ENCODE measurements around the gene SLC25A43. TPM values are rescaled to one million over a fixed set of nuclear protein-coding genes. Genes with fewer than 3 reads are reported as not detected.
A peak's percentile ranks its signal among the peaks of the same experiment; 100 is the strongest.
"Not testable (repeated sequence)": the region's sequence is repeated elsewhere in the genome, so short reads cannot be mapped to it uniquely, and the experiment has no call there.

SLC25A43 gene
- polyA plus RNA-seq, 3 donors = 5.9 to 6.3 (median 6.1) TPM

DNA sequence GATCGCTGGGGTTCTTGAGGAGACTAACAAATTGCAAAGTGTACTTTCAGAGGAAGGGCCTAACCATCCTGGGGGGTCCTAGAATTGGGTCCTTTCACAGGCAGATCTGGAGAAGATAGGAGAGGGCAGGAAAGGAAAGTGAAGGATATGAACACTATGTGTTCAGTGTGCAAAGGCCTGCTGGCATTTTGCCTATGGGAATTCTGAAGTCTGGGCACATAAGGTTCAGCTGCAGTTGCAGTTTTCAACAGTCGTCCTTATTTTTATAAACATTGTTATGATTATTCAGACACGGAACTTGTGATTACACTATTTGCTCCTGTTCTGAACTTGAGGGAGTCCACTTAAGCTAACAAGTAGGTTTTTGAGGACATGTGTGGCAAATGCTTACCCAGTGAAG is 67.8 kb downstream of the SLC25A43 start:
- no peak for DNase-seq

DNA sequence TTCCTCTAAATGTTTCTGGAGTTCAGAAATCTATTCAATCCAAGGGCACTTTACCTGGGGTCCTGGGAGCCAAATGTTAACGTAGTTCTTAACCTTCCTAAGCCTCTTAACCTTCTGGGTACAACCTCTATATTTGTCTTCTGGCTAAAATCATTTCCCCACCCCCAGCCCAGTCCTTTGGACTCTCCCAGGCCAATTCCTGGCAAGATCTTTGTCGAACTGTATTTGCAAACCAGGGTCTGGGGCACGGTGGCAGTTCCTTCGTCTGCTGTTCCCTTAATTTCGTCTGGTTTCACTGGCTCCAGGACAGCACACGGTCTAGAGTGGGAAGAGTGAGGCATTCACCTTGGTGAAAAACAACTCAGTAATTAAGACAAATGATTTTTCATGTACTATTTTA is 68.3 kb downstream of the SLC25A43 start:
- DNase-seq = no peak

DNA sequence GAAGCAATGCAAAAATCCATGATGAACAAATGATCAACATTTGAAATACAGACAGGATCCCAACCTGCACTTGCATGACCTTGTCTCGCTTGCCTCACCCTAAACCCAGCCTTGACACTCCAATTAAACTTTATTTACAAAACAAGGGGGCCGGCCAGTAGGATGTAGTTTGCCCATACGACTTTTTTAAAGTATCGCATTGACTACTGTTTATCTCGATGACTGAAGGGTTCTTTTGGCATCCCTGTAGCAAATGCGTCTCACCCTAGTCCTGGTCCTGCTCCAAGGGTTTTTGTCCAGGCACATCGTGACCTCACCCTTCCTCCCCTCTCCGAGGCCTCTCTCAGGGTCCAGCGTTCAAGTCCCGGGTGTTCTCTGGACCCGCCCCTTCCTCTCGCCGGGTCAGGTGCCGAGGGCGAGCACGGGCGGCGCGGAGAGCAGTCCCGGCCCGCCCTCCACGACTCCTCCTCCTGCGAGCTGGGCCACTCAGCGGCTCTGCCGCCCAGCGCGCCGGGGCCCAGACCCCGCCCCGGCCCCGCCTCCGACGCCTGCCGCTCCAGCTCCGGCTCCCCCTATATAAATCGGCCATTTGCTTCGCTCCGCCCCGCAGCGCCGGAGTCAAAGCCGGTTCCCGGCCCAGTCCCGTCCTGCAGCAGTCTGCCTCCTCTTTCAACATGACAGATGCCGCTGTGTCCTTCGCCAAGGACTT is 68.9 kb downstream of the SLC25A43 start, which contains the start of gene SLC25A5:
SLC25A5 (plus strand) TSS at position 603 of the 709 bp plus-strand sequence; CDS start at position 675, 72 bp downstream.
- DNase-seq = peak; percentile 71

DNA sequence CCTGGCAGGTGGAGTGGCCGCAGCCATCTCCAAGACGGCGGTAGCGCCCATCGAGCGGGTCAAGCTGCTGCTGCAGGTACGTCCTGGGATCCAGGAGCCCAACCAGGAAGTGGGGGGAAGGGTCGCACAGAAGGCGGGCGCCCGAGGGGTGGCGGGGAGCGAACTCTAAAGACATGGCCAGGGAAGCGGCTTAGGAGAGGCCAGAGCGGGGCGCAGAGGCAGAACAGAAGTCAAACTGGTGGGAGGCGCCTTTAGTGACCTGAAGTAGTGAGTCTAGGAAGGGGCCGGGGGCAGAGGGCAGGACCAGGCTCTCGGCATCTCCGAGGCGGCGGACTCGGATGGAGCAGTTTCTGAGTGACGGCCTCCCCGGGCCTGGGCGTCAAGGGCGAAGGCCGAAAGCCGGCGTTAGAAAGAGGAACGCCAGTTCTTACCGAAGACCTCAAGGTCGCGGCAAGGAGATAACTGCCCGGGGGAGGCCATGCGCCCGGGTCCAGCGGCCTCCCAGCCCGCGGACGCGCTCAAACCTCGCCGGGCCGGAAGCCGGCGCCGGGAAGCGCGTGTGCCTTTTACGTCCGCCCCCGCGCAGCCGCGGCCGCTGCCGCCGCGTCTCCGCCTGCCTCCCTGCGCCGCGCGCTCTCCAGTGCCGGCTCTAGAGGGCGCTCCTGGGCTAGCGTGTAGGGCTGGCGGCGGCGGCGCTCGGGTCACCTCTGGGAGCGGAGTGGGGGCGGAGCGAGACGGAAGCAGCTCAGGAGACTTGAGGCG is 69.6 kb downstream of the SLC25A43 start:
- peak; percentile 82 for DNase-seq

DNA sequence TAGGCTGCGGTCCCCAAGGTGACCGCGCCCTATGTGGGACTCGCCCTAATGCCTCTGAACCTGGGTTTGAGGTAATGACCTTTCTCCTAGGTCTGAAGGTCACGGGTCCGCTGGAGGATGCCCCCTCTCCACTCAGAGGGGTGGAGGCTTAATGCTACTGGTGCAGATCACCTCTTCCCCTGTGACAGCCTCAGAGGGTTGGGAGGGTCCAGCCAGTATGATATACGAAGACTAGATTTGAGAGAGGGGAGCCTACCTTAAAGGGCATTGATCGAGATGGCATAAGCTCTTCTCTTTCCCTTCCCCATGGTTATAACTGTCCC is 70.1 kb downstream of the SLC25A43 start:
- DNase-seq = no peak

DNA sequence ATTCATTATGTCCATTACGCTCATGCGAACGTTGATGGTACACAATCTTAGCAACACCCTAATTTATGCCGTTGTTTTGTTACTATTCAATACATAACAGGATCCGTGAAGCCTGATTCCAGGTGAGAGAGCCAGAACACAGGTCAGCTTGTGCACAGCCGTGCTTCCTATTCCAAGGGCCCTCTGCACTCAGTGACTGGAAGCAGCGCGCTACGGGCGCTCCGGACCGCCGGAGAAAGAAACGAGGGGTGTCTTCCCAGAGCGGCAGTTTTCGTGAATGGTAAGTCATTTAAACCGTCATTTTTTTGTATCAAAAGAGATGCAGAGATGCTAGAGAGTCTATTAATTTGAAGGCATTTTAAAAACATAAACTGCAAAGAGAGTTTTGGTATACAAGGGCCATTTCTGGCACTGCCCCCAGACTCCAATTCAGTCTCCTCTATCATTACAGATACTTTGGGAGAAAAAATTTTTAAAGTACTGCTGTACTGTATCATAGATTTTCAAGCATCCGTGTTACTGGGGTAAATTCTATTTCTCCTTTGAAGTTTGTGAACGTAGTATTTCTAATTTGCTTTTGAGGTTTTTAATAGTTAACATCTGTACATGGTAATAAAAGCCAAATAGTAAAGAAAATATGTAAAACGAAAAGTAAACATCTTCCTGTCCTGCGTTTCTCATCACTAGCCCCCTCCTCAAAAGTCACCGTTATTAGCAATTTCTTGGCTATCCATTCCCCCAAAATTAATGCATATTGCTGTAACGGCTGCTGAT is 75.7 kb downstream of the SLC25A43 start:
- DNase-seq = no peak

DNA sequence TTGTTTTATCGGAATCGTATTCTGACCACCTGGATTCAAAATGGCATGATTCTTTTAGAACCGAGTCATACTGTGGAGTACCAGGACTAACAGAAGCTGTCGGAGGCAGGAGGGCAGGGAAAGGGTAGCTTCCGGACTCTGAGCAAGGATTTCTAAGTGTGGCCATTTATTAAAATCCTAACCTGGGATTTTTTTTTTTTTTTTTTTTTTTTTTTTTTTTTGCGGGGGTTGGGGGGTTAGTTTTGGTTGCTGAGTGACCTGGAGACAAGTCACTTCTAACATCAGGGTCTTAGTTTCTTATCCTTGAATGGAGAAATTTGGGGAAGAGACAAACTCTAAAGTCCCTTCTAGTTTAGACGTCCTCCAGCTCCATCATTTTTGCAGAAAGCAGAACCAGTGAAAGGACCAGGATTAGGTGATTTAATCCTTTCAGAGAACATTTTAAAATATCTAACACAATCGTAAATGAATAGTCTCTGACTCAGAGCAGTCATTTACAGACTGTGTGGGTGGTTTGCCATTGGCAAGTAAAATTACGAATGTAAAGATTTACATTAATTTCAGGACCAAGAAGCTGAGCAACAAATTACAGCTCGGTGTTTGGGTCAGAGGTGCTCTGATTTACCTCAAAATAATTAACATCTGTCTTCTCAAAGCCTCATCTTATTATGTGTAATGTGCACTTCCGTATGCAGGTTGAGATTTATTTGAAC is 76.4 kb downstream of the SLC25A43 start:
- no peak for DNase-seq

DNA sequence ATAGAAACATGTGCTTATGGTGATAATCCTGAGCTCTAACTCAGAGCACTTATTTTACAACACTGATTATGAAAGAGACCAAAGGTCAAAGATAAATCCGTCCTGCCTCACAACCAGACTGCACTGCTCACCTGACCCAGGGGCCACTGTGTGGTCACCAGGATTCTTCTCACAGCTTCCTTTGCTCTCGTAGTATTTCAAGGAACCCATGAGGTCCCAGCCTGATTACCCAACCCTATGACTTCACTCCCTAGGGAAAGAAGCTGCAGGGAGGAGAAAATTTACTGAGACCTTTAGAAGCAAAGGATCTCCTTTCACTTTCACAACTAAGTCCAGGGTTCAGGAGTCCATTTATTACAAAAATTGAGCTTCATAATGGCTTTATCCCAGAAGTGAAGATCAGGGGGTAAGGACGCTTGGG is 78.7 kb downstream of the SLC25A43 start:
- no peak for DNase-seq

DNA sequence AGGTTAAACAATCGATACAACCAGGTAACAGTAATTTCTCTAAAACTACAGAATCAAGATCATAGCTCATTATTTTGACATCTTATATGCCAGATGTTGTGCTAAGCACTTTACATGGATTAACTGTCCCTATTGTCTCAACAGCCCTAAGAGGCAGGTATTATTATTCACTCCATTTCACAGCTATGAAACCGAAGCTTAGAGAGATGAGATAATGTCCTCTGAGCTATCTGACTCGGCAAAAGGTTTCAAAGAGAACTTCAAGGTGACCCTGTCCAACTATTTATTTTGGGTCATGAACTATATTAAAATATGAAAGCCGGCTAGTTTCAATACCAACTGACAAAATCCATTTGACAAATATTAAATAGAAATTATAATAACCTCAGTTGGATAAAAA is 79.4 kb downstream of the SLC25A43 start:
- DNase-seq = no peak

DNA sequence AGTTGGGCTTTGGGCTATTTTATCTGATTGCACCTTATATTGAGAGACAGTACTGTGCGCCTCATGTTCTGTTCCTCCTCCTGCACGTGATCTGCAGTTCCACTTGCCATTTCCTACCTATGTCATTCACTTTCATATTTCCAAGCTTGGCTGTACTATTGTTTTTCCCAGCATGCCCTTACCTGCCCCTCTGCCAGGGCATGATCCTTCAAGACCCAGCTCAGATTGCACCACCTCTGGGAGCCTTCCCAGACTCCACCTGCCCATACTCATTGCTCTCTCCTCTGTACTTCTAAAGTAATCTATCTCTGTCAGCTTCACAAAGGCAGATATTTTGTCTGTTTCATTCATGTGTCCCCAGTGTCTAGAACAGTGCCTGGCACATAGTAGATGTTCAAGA is 80.7 kb downstream of the SLC25A43 start:
- DNase-seq = no peak

DNA sequence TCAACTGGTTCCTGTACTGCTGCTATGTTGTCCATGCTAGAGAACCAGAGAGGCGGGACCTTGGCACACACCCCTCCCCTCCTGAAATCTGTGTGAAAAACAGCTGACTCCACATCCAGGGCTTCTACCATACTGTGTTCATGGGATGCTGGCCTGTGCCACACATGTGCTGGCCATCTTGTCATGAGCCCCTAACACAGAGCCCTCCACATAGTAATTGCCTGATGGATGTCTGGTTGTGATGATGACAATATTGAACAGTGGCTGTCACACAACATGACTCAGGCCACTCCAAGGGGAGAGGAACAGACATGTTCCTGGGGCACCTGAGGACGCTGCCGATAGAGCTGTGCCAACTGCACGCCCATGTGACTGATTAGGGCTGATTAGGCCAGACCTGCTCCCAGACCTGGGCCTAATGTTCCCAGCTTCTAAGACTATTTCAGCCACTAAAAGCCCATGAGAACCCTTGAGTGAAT is 82.2 kb downstream of the SLC25A43 start:
- no peak for DNase-seq

DNA sequence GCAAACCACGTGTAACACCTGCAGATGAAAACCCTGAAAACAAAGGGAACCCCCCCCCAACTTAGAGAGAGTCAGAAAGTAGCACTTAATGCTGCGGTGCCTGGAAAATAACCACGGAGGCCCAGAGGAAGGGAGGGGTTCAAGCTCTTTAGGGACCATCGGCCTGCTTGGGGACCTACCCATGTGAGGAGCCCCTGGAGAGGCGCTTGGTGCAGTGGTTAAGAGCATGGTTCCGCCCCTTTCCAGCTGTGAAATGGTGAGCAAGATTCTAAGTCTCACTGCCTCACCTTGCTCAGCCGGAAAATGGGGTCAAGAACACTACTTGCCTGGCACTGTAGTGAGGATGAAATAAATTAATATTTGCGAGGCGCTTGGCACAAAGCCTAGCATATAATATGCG is 82.9 kb downstream of the SLC25A43 start:
- no peak for DNase-seq

DNA sequence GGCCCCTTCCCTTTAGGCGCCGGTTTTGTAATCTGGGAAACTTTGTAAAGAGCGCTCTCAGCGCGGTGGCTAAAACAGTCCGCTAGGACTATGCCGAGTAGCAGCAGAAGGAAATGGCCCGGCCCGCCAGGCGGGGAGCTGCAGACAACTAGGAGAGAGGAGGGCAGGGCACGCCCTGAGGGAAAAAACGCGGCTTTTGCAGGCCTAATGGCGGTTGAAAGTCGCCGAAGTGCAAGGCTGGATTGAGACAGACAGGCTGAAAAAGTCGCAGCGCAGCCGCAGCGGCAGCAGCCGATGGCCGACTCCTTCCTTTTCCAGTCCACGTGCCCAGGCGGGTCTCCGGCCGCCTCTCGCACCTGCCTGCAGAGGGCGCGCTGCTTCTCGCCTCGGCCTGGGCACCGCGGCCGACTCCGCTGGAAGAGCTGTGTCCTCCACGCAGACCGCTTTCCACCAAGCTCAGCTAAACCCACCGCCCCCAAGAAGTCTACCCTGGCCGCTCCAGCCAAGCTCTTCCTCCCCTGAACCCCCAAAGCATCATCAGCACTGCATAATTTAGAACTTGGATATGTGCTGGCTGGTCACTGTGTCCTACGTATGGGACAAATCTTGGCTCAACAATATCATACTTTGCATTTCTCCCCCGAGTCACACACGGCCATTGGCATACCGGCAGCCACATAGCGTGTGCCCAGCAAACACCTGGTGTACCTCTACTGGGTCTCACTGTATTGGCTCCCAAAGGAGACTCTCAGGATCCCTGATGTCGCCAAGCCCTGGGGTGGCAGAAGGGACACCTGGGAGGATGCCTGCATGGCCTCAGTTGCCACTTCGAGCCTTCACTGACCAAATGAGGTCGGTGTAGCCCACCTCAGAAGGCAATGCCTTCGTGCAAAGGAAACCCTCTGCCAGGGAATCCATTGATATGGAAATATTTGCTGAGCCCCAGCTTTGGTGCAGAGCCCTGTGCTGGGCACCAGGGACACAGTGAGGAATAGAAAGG is 83.6 kb downstream of the SLC25A43 start:
- peak; percentile 36 for DNase-seq

DNA sequence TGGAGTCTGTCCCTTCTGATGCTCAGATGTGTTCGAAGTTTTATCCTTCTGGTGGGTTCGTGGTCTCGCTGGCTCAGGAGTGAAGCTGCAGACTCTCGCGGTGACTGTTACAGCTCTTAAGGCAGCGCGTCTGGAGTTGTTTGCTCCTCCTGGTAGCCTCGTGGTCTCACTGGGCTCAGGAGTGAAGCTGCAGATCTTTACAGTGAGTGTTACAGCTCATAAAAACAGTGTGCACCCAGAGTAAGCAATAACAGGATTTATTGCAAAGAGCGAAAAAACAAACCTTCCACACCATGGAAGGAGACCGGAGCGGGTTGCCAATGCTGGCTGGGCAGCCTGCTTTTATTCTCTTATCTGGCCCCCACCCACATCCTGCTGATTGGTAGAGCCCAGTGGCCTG is 87.6 kb downstream of the SLC25A43 start:
- no peak for DNase-seq

DNA sequence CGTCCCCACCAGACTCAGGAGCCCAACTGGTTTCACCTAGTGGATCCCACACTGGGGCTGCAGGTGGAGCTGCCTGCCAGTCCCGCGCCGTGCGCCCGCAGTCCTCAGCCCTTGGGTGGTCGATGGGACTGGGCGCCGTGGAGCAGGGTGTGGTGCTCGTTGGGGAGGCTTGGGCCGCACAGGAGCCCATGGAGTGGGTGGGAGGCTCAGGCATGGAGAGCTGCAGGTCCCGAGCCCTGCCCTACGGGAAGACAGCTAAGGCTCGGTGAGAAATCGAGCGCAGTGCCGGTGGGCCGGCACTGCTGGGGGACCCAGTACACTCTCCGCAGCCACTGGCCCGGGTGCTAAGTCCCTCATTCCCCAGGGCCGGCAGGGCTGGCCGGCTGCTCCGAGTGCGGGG is 88.6 kb downstream of the SLC25A43 start:
- DNase-seq = not testable (repeated sequence)

DNA sequence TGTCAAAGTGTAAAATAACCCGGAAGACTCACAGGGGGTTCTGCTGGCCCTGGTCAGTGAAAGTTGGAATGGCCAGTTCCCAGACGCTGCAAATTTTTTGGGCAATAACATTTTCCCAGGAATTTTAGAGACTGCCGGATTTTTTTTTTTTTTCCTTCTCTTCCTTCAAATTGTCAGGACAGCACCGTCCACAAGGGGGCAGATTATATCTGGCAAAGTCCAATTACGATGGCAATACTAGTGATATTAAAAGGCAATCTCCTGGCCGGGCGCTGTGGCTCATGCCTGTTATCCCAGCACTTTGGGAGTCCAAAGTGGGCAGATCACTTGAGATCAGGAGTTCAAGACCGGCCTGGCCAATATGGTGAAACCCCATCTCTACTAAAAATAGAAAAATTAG is 89.6 kb downstream of the SLC25A43 start:
- peak; percentile 28 for DNase-seq

DNA sequence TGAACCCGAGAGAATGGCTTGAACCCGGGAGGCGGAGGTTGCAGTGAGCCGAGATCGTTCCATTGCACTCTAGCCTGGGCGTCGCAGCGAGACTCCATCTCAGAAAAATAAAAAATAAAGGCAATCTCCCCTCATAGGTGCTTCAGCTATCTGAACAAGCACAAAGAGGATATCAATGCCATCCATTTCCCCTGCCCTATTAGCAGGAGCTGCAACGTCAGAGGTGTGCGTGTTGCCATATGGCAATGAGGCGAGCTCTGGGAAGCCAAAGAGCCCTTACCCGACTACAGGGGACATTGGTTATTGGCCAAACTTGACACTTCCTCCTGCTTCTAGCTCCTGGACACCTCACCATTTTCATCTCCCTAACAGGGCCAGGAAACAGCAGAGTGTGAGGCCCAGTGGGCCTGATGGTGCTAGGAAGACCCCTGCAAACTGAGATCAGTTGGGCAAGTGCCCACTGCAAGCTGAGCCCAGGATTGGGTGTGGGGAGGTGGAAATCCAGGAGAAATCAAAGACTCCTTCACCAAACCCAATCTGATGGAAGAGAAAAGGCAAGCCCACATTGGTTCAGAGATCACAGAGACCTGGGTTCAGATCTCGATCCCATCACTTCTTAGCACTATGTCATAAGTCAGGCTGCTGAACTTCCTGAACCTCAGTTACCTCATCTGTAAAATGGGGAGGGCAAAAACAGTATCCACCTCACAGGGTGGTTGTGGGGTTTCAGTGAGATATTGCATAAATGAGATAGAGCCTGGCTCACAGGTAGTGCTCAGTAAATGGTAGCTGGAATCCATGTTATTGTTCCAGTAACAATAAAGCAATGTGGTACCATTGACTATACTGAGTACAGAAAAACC is 90.3 kb downstream of the SLC25A43 start:
- no peak for DNase-seq

DNA sequence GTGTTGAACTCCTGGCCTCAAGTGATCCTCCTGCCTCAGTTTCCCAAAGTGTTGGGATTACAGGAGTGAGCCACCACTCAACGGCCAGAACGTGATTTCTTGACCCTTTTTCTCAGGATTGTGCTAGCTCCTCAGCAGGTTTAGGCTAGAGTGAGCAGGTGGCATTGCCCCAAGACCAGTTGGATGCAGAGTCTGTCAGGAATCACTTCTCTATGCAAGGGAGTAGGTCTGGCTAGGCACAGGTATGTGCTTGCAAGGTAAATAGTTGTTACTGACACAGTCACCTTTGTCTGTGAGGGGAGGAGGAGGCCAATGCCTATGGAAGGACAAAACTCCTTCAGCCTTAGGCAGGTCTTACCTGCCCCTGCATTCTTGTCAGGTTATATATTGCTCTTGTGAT is 93.3 kb downstream of the SLC25A43 start:
- no peak for DNase-seq

DNA sequence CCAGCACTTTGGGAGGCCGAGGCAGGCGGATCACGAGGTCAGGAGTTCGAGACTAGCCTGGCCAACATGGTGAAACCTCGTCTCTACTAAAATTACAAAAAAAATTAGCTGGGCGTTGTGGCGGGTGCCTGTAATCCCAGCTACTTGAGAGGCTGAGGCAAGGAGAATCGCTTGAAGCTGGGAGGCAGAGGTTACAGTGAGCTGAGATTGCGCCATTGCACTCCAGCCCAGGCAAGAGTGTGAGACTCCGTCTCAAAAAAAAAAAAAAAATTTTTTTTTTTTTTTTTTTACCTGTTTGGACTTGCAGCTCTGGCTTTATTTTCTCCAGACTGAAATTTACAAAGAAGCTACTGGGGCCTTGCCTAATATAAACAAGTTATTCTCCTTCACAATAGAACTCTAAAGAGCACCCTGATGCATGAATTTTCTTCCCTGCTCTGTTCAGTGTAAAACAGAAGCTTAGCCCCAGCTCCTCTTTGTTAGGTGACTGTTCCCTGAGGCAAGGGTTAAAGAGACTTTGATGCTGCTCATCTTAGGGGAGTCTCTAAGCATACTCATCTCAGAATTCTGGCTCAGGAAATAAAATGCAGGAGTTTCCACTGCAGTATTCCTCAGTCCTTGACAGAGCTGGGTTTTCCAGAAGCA is 94.8 kb downstream of the SLC25A43 start:
- DNase-seq = not testable (repeated sequence)

Measured in renal pelvis (tissue), 4 donors.